ENCODE results near the gene DGCR8. TPM values are rescaled to one million over a fixed set of nuclear protein-coding genes. Genes with fewer than 3 reads are reported as not detected.
"Not testable (repeated sequence)": the region's sequence is repeated elsewhere in the genome, so short reads cannot be mapped to it uniquely, and the experiment has no call there.

The DGCR8 gene
- total and polyA plus RNA-seq, 7 donors, result 6.7 to 32.7 (median 15.3) TPM

DNA sequence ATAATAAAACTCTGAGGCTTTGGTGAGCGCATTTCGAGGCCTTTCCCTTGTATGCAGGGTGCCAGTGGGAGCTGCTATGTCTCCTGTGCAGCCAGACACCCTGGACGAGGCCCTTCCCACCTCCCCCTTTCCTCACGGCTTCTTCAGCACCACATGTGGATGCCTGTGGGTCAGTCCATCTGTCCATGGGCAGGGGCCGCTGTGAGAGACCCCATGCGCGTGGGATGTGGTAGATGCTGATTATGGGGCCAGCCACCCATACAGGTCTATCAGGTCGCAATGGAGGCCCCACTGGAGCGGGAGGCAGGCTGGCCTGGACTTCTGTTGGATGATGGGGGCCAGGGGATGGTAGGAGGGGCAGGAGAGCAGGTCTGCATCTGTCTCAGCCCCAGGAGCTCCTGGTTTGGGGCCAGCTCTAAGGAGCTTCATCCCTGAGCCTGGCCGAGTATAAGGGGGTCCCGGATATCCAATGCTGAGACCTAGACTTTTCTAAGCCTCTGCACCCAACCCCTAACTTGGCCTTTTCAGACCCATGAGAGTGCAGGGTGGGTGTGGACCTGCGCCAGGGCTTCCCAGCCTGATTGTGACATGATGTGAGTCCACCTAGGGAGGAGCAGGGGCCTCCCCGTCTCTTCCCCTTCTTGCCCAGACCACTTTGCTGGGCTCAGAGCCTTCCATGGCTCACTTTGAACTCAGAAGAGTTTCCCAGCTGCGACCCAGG is 14.0 kb upstream of the DGCR8 start:
- H3K9me3 ChIP-seq, result no peaks in the 10 kb centered on the region
- no peaks in the 10 kb centered on the region for H3K27me3 ChIP-seq
- H3K4me1 ChIP-seq, result no peaks in the 10 kb centered on the region
- 91 to 92% methylated on average over 14 of the region's 14 CpGs for WGBS, 2 donors
- H3K4me3 ChIP-seq, result no peak overlapping the region
- peaks cover 0 to 39% (median 23%) of the 10 kb centered on the region in 4 donors for H3K36me3 ChIP-seq
- TF ChIP-seq POLR2A (IDR thresholded peaks at IDR 0.05) (no peak), POLR2AphosphoS5 (IDR thresholded peaks at IDR 0.05) (no peak), EP300 (IDR thresholded peaks at IDR 0.05) (no peak)
- TF ChIP-seq, protein P1, sequence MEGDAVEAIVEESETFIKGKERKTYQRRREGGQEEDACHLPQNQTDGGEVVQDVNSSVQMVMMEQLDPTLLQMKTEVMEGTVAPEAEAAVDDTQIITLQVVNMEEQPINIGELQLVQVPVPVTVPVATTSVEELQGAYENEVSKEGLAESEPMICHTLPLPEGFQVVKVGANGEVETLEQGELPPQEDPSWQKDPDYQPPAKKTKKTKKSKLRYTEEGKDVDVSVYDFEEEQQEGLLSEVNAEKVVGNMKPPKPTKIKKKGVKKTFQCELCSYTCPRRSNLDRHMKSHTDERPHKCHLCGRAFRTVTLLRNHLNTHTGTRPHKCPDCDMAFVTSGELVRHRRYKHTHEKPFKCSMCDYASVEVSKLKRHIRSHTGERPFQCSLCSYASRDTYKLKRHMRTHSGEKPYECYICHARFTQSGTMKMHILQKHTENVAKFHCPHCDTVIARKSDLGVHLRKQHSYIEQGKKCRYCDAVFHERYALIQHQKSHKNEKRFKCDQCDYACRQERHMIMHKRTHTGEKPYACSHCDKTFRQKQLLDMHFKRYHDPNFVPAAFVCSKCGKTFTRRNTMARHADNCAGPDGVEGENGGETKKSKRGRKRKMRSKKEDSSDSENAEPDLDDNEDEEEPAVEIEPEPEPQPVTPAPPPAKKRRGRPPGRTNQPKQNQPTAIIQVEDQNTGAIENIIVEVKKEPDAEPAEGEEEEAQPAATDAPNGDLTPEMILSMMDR (IDR thresholded peaks at IDR 0.05), result no peak
- intact Hi-C loops (cut with DNase I), result no loop called here
- no peak for DNase-seq
- no peak overlapping the region for H3K27ac ChIP-seq

DNA sequence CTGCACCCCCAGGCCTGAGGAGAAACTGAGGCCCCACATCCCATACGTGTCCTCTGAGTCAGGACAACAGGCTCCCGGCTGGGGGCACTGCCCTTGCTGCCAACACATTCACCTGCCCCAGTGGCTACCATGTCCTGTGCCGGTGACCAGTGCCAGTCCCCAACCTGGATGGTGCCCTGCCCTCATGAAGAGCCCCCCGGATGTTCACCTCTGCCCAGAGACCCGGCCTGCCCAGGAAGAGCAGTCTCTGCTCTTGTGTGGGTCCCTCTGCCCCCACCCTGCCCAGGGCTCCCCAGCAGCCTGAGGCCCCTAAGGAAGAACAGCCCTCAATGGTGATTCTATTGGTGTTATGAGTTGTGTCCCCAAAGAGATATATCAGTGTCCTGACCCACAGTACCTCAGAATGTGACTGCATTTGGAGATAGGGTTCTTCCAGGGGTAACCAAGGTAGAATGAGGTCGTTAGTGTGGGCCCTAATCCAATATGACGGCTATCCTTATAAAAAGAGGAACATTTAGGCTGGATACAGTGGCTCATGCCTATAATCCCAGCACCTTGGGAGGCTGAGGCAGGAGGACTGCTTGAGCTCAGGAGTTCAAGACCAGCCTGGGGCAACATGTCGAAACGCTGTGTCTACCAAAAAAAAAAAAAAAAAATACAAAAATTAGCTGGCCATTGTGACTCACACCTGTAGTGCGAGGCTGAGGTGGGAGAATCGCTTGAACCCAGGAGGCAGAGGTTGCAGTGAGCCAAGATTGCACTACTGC is 13.2 kb upstream of the DGCR8 start:
- peaks cover 0 to 32% (median 17%) of the 10 kb centered on the region in 4 donors for H3K36me3 ChIP-seq
- no peak for DNase-seq
- WGBS, 2 donors, result 95% methylated on average over 11 of the region's 11 CpGs
- no peaks in the 10 kb centered on the region for H3K4me1 ChIP-seq
- no peak overlapping the region for H3K27ac ChIP-seq
- H3K9me3 ChIP-seq, result no peaks in the 10 kb centered on the region
- no peak overlapping the region for H3K4me3 ChIP-seq
- no peaks in the 10 kb centered on the region for H3K27me3 ChIP-seq
- no peak for TF ChIP-seq EP300 (IDR thresholded peaks at IDR 0.05)
- TF ChIP-seq POLR2A (IDR thresholded peaks at IDR 0.05), result no peak
- no peak for TF ChIP-seq POLR2AphosphoS5 (IDR thresholded peaks at IDR 0.05)
- TF ChIP-seq, protein P1 (IDR thresholded peaks at IDR 0.05), result no peak
- intact Hi-C loops (cut with DNase I), result no loop called here

DNA sequence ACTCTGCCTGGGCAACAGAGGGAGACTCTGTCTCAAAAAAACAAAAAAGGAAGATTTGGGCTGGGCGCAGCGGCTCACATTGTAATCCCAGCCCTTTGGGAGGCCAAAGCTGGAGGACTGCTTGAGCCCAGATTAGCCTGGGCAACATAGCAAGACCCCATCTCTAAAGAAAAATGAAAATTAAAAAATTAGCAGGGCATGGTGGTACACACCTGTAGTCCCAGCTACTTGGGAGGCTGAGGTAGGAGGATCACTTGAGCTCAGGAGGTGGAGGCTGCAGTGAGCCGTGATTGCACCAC is 12.7 kb upstream of the DGCR8 start:
- H3K4me1 ChIP-seq; DNase-seq; H3K27me3 ChIP-seq; H3K4me3 ChIP-seq; intact Hi-C loops (cut with DNase I); H3K9me3 ChIP-seq; H3K27ac ChIP-seq: not testable (repeated sequence)
- WGBS, 2 donors, result 97 to 100% methylated on average over 3 of the region's 3 CpGs
- peaks cover 0 to 26% (median 12%) of the 10 kb centered on the region in 4 donors for H3K36me3 ChIP-seq

DNA sequence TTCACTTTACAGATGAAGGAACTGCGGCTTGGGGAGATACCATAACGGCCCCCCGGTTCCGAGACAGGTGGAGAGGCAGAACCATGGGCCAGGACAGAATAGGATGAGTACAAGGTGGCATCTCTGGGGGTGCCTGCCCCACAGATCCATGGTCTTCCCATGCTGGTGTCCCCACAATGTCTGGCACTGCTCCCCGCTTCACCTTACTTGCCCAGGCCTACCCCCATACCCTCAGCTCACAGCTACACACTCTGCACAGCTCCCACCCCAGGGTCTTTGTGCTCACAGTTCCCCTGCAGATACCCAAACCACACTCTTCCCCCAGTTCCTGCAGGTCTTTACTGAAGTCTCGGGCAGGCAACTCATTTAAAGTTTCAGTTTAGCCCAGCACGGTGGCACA is 11.4 kb upstream of the DGCR8 start:
- no peaks in the 10 kb centered on the region for H3K9me3 ChIP-seq
- intact Hi-C loops (cut with DNase I), result no loop called here
- H3K36me3 ChIP-seq, result peaks cover 0 to 15% (median 4%) of the 10 kb centered on the region in 4 donors

More for the DNA sequence above, 11.4 kb upstream of the DGCR8 start:
- no peak overlapping the region for H3K27ac ChIP-seq
- no peaks in the 10 kb centered on the region for H3K27me3 ChIP-seq
- WGBS, 2 donors, result 90 to 92% methylated on average over 7 of the region's 7 CpGs
- TF ChIP-seq, protein P1 (IDR thresholded peaks at IDR 0.05), result no peak
- TF ChIP-seq POLR2AphosphoS5 (IDR thresholded peaks at IDR 0.05), result no peak
- no peak for TF ChIP-seq POLR2A (IDR thresholded peaks at IDR 0.05)
- no peak for TF ChIP-seq EP300 (IDR thresholded peaks at IDR 0.05)
- no peaks in the 10 kb centered on the region for H3K4me1 ChIP-seq
- DNase-seq, result no peak
- no peak overlapping the region for H3K4me3 ChIP-seq
